CD4-positive, alpha-beta T cell treated with Interferon alpha-2 for 1 hour (primary cell): ENCODE data around the gene GRAMD1A.

Experiments
- DNase-seq, 2 donors: peaks; one replicate each; pipeline ENCODE4 v3.0.0-alpha.2; 2020 to 2022

Gene GRAMD1A

GRCh38 chr19:35056513-35057063 is 56.5 kb downstream of the GRAMD1A start:
- DNase-seq, result no peak

DNA sequence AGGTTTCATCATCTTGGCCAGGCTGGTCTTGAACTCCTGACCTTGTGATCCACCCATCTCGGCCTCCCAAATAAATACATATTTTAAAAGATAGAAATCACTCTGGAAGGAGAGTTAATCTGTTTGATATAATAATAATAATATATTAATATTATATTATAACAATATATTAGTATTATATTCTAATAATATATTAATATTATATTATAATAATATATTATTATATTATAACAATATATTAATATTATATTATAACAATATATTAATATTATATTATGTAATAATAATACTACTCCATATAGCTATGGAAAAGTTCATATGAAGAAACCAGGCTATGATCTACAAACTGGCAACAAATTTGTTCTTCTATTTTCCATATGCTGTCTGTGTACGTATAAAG is 58.2 kb downstream of the GRAMD1A start:
- no peak for DNase-seq

DNA sequence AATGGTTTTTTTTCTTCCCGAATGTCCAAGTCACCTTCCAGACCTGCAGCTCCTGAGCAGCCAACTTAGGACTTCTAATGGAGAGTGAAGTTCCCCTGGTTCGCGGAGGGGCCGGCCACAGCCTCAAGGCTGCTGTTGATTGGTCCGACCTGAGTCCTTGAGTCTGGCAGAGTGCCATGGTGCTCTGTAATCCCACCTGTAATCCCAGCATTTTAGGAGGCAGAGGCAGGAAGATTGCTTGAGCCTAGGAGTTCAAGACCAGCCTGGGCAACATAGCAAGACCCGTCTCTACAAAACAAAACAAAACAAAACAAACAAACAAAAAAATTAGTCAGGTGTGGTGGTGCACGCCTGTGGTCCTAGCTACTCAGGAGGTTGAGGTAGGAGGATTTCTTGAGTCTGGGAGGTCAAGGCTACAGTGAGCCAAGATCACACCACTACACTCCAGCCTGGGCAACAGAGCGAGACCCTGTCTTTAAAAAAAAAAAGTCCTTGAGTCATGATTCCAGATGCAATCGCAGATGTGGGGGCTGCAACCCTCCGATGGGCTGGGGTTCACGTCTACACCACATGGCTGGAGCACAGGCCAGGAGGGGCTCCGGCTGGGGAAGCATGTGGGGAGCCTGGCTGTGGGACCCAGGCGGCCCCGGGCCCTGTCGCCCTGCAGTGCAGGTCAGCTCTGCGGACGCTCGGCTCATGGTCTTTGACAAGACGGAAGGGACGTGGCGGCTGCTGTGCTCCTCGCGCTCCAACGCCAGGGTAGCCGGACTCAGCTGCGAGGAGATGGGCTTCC is 59.1 kb downstream of the GRAMD1A start:
- DNase-seq, result no peak

DNA sequence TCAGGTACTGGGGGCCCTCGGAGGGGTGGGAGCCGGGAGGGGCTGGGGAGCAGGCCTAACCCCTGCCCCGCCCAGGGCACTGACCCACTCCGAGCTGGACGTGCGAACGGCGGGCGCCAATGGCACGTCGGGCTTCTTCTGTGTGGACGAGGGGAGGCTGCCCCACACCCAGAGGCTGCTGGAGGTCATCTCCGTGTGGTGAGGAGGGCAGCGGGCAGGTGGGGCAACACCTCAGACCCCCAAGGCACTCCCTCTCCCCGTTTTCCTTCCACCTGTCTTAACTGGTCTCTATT is 59.6 kb downstream of the GRAMD1A start:
- no peak for DNase-seq

- DNase-seq, result no peak
Measured at GRCh38 chr19:35060160-35060855, 60.2 kb downstream of the GRAMD1A start.

GRCh38 chr19:35061583-35062373 is 61.7 kb downstream of the GRAMD1A start:
- no peak for DNase-seq

DNA sequence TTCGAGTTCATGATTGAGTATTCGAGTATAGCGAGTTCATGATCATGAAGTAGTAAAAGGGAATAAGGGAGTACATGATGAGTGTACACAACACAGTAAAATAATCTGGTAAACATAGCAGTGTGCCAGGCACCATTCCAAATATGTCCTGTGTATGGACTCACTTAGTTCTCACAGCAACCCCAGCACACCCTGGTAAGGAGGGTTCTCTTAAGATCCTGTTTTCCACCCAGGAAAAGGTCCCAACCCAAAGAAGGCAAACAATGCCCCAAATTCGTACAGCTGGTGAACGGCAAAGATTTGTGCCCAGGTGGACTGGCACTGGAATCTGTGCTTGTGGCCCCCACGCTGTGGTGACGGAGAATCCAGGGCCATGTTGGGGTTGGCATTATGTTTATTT is 62.8 kb downstream of the GRAMD1A start:
- DNase-seq, result no peak

DNA sequence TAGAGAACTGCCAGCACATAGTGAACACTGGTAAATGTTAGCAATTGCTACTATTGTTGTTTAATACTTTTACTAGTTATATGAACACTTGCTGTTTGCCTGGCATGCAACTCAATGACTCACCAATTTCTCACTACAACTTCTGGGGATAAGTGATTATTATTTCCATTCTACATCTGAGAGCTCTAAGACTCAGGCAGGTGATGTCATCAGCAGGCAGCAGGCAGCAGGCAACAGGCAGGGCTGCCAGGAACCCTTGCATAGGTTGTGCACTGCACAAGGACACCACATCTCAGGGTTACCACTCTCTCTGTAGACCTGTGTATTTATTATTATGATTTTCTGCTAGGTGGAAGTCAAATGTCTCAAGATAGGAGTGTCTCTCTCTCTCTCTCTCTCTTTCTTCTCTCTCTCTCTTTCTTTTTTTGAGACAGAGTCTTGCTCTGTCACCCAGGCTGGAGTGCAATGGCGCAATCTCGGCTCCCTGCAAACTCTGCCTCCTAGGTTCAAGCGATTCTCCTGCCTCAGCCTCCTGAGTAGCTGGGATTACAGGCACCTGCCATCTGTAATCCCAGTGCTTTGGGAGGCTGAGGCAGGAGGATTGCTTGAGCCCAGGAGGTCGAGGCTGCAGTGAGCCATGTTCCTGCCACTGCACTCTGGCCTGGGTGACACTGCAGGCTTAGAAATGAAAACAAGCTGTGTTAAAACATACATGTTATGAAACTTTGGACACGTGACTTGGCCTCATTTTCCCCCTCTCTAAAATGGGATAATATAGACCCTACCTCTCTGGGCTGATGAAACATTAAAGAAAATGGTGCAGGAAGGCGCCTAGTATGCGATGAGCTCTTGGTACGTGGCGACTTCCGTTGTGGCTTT is 64.1 kb downstream of the GRAMD1A start:
- DNase-seq, result no peak

GRCh38 chr19:35065574-35065973 is 65.5 kb downstream of the GRAMD1A start:
- no peak for DNase-seq

DNA sequence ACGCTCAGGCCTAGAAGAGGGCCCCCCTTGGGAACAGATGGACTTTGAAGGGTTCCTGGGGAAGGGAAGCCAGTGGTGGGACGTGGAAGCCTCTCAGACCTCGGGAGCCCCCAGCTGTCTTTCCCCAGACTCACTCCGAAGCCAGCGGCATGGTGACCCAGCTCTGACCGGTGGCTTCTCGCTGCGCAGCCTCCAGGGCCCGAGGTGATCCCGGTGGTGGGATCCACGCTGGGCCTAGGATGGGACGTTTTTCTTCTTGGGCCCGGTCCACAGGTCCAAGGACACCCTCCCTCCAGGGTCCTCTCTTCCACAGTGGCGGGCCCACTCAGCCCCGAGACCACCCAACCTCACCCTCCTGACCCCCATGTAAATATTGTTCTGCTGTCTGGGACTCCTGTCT is 66.0 kb downstream of the GRAMD1A start:
- DNase-seq, result no peak

DNA sequence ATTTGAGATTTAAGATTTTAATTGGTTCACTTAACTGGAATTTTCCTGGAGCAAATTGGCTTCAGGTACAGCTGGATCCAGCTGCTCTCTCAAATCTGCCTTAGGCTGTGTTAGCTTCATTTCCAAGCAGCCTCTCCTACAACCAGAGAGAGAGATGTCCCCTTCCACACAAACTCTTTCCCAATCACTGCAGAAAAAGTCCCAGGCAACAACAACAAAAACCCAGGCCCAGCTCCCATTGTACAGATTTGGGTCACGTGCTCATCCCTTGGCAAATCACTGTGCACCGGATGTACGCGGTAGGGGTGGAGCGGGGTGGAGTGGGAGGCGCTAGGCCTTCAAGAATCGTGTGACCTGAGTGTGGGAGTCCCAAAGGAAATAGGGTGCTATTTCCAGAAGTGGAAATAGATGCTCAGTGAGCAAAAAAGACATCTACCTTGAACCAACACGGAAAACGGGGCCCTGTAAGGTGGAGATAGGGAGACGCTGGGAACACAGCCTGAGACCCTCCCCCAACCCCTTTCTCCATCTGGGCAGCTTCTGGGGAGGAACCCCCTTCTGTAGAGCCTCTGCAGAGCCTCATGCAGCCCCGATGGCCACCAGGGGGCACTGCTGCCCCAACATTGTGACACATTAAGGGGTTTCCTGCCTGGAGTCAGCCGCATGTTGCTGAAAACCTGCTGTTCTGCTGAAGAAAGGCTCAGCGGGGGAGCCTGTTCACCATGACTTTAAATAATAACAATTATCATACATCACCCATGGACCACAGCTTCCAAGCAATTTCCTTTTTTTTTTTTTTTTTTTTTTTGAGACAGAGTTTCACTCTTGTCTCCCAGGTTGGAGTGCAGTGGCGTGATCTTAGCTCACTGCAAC is 66.8 kb downstream of the GRAMD1A start:
- DNase-seq, result peak; percentile 86 to 88

DNA sequence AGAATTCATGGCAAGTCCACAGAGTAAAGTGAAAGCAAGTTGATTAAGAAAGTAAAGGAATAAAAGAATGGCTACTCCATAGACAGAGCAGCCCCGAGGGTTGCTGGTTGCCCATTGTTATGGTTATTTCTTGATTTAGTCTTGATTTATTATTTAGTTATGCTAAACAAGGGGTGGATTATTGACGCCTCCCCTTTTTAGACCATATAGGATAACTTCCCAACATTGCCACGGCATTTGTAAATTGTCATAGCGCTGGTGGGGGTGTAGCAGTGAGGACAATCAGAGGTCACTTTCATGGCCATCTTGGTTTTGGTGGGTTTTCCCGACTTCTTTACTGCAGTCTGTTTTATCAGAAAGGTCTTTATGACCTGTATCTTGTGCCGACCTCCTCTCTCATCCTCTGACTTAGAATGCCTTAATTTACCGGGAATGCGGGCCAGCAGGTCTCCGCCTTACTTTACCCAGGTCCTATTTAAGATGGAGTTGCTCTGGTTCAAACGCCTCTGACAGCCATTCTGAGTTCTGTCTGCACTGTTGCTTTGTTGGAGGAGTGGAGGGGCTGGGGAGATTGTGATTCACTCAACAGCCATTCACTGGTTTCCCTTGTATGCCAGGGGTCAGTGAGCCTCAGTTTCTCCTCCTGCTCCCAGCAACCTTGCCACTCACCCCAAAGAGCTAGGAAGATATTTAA is 69.0 kb downstream of the GRAMD1A start:
- no peak for DNase-seq

DNA sequence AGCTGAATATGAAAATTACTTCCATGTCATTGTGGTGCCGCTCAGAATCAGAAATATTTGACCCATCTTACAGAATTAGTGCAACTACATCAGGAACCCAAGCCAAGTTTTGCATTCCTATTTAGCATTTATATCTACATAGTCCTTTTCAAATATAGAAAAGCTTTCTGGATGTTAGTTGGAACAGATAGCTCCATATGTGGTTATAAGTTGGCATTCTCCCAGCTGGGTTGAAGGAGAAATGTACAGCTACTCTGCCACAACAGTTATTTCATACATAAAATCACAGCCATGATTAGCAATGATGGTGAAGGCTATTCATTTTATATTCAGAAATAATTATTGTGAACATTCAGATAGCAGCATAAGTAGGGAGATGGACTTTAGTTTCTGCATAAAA is 69.6 kb downstream of the GRAMD1A start:
- no peak for DNase-seq

- DNase-seq, result no peak
Measured at GRCh38 chr19:35070471-35070870, 70.3 kb downstream of the GRAMD1A start.

DNA sequence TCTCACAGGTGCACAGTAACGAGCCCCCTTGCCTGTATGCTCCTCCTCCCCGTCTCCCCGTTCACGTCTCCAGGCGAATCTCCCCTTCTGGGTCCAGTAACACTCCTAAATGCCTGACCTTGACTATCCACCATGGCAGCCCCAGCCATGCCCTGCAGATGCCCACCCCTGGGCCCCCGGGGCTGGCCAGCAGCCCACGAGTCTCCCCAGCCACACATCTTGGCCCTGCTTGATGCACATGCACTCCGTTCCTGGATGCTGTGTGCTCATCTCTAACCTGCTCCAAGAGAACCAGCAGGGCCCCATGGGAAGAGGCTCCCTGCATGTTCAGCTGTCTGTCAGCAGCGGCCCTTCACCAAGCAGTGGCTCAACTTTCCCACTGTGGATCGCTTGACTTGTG is 73.4 kb downstream of the GRAMD1A start:
- no peak for DNase-seq

GRCh38 chr19:35073941-35074340 is 73.8 kb downstream of the GRAMD1A start:
- no peak for DNase-seq

DNA sequence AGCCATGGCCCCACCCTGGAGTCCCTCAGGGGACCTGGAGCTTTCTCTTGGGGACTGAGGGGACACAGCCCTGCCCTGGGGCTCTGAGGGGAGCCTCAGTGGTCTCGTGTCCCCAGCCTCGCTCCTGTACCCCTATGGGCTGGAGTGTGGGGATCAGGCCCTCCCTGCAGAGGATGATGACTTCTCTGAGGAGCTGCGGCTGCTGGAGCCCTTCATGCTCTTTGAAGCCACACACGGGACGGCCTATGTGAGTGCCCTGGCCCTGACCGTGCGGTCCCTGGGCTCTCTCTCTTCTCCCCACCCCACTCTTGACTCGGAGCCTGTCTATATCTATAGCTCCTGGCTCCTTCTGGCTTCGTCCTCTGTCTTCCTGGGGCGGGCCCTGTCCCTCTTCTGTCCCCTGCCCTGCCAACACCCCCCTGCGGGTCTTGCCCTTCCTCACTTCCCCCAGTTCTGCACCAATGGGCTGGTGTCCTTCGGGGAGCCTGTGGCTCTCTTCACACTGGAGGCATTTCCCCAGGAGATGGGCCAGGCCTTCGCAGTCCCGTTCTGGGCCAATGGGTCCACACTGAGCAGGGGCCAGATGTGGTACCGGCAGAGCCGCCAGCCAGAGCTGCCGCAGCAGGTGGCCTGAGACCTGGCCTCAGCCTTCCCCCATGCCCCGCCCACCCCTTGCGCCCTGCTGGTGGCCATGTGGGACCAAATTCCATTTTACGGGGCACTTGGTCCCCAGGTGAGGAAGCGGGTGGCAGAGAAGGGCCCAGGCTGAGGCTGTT is 74.5 kb downstream of the GRAMD1A start:
- no peak for DNase-seq

DNA sequence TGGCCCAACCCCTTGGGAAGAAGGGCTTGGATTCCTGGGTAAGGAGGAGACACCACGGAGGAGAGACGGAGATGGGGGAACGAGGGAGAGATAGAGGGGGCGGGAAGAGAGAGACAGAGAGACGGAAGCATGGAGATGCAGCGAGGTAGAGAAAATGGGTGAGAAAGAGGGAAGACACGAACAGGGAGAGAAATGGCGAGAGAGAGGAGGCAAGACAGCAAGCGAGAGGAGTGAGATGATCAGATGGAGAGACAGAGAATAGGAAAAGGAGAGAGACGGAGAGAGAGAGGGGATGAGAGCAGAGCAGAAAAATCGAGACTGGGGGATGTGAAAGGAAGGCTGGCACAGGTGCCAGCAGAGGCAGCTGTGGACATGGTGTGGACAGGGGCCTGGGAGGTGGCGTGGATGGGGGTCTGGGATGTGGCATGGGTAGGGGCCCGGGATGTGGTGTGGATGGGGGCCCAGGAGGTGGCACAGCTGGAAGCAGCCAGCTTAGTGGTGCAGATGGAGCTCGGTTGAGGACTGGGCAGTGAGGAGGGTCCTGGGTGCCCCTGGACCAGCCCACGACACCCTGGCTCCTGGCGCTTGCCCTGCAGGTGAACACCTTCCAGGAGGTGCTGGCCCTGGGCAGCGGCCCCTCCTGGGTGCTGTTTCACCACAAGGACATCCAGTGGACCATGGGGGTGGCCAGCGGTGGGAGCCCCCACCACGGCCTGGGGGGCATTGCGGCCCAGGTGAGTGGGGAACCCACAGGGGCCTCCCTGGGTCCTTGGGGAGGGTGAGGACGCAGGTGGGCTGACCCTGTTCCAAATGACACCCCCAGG is 75.3 kb downstream of the GRAMD1A start:
- DNase-seq, result no peak

- no peak for DNase-seq
Measured at GRCh38 chr19:35076026-35076370, 75.9 kb downstream of the GRAMD1A start.
